Measurements from ENCODE around the gene TSKU.

Gene TSKU

GRCh38 chr11:76783294-76783895 lies at the start of gene TSKU:
TSKU (plus strand) TSS chr11:76783356; CDS start chr11:76795617, 12,261 bp downstream.
- DNase-seq = no peak

GRCh38 chr11:76733906-76734305 lies 49.2 kb upstream of the TSKU start:
- DNase-seq = peak; percentile 85

- peak; percentile 40 for DNase-seq
Observed at GRCh38 chr11:76734456-76735420, 48.4 kb upstream of the TSKU start.

- no peak for DNase-seq
Observed at GRCh38 chr11:76735841-76736240, 47.3 kb upstream of the TSKU start.

- DNase-seq = no peak
Observed at GRCh38 chr11:76736266-76736665, 46.9 kb upstream of the TSKU start.

- no peak for DNase-seq
Observed at GRCh38 chr11:76736773-76737495, 46.2 kb upstream of the TSKU start.

GRCh38 chr11:76738618-76739240 lies 44.4 kb upstream of the TSKU start:
- no peak for DNase-seq

GRCh38 chr11:76739798-76740197 lies 43.4 kb upstream of the TSKU start:
- no peak for DNase-seq

- no peak for DNase-seq
Observed at GRCh38 chr11:76740772-76741171, 42.4 kb upstream of the TSKU start.

GRCh38 chr11:76742902-76743301 lies 40.3 kb upstream of the TSKU start:
- no peak for DNase-seq

GRCh38 chr11:76744186-76745043 lies 38.7 kb upstream of the TSKU start:
- DNase-seq = no peak

- no peak for DNase-seq
Observed at GRCh38 chr11:76745044-76745376, 38.1 kb upstream of the TSKU start.

- DNase-seq = no peak
Observed at GRCh38 chr11:76745561-76746207, 37.5 kb upstream of the TSKU start.

- DNase-seq = no peak
Observed at GRCh38 chr11:76747153-76747914, 35.8 kb upstream of the TSKU start.

- no peak for DNase-seq
Observed at GRCh38 chr11:76747915-76748860, 35.0 kb upstream of the TSKU start.

GRCh38 chr11:76748948-76749347 lies 34.2 kb upstream of the TSKU start:
- no peak for DNase-seq

GRCh38 chr11:76750067-76750466 lies 33.1 kb upstream of the TSKU start:
- DNase-seq = no peak

GRCh38 chr11:76750746-76751145 lies 32.4 kb upstream of the TSKU start:
- no peak for DNase-seq

GRCh38 chr11:76752321-76753143 lies 30.6 kb upstream of the TSKU start:
- no peak for DNase-seq

Measured in DMS79 treated with DMSO at 0.1 percent for 48 hours (cell line).